ENCODE measurements around the gene ACOT7.

DNA sequence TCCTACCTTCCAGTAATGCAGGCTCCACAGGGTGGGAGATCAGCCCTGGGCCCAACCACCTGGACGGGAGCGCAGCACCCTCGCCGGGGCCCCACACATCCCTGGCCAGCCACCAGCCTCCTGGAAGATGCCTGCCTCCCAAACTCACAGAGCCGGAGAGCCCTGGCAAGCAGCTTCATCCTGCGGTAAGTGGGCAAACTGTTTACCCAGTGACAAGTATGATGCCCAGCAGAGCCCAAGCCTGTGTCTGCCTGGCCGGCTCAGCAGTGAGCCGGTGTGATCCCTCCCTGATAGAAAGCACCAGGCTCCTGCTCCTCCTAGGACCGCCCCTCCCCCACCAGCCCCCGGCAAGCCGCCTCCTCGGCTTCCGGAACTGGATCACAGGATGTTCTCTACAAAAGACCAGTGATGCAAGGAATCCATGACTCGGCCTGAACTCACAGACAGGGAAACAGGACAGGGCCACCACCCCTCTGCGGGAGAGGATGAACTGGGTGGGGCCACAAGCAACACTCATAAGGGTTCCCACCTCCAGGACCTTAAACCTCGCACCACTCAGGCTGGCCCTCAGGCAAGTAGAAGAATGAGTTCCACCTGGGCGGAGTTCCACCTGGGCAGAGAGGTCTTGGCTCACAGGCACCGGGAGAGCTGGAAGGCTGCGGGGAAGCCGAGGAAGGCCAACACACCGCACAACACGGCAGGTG lies 7.9 kb downstream of the ACOT7 start:
- TF ChIP-seq, protein P1, sequence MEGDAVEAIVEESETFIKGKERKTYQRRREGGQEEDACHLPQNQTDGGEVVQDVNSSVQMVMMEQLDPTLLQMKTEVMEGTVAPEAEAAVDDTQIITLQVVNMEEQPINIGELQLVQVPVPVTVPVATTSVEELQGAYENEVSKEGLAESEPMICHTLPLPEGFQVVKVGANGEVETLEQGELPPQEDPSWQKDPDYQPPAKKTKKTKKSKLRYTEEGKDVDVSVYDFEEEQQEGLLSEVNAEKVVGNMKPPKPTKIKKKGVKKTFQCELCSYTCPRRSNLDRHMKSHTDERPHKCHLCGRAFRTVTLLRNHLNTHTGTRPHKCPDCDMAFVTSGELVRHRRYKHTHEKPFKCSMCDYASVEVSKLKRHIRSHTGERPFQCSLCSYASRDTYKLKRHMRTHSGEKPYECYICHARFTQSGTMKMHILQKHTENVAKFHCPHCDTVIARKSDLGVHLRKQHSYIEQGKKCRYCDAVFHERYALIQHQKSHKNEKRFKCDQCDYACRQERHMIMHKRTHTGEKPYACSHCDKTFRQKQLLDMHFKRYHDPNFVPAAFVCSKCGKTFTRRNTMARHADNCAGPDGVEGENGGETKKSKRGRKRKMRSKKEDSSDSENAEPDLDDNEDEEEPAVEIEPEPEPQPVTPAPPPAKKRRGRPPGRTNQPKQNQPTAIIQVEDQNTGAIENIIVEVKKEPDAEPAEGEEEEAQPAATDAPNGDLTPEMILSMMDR (IDR thresholded peaks at IDR 0.05; ENCODE audit: low read length) = no peak
- TF ChIP-seq EZH2 (IDR thresholded peaks at IDR 0.05; ENCODE audit: borderline replicate concordance, low read length) = no peak
